Measurements from ENCODE around the gene SLCO2B1.

The SLCO2B1 gene

DNA sequence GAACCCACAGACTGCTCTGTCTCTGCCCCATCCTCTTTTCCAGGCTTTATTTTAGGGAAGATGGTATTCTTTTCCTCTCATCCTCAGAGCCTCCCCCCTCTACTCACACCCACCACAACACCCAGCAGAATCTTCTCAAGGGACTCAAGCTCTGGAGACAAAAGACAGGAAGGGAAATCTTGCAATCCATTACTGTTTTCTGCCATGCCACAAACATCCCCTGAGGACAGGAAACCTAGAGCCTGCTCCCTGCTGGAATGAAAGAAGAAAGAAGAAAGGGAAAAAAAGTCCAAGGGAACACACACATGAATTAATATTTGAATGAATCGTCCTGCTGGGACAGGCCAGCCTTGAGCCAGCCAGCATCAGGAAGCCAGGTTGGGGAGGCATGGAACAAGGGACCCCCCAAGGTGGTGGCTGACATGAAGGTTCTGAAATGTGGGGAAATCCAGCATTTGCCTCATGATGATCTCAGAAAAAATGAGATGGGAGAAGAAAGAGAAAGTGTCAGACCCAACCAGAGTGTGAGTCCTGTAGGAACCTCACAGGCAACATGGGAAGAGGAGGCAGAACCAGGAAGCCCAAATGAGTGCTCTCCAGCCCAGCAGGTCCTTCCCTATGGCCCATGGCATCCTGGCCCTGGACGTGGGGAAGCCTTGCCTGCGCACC, 34.0 kb downstream of the SLCO2B1 start:
- no peak overlapping the region for H3K4me3 ChIP-seq (ENCODE audit: low read depth, low read length)
- TF ChIP-seq, protein P1, sequence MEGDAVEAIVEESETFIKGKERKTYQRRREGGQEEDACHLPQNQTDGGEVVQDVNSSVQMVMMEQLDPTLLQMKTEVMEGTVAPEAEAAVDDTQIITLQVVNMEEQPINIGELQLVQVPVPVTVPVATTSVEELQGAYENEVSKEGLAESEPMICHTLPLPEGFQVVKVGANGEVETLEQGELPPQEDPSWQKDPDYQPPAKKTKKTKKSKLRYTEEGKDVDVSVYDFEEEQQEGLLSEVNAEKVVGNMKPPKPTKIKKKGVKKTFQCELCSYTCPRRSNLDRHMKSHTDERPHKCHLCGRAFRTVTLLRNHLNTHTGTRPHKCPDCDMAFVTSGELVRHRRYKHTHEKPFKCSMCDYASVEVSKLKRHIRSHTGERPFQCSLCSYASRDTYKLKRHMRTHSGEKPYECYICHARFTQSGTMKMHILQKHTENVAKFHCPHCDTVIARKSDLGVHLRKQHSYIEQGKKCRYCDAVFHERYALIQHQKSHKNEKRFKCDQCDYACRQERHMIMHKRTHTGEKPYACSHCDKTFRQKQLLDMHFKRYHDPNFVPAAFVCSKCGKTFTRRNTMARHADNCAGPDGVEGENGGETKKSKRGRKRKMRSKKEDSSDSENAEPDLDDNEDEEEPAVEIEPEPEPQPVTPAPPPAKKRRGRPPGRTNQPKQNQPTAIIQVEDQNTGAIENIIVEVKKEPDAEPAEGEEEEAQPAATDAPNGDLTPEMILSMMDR (conservative IDR thresholded peaks at IDR 0.05; ENCODE audit: low read depth, low read length): no peak
- no peak for DNase-seq (ENCODE audit: low read depth)

DNA sequence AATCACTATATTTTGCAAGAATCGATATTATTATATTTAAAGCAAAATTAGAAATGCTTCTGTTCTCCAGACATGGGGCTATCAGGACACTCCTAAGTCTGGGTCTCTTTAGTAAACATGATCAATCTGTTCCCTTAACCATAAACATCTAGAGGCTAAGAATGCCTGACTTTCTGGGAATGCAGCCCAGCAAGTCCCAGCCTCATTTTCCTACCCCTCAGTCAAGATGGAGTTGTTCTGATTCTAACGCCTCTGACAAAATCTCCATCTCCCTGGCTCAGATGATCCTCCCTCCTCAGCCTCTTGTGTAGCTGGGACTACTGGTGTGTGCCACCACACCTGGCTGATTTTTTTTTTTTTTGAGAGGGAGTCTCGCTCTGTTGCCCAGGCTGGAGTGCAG, 35.0 kb downstream of the SLCO2B1 start:
- DNase-seq (ENCODE audit: low read depth): no peak
- TF ChIP-seq, protein P1 (conservative IDR thresholded peaks at IDR 0.05; ENCODE audit: low read depth, low read length): no peak
- no peak overlapping the region for H3K4me3 ChIP-seq (ENCODE audit: low read depth, low read length)

DNA sequence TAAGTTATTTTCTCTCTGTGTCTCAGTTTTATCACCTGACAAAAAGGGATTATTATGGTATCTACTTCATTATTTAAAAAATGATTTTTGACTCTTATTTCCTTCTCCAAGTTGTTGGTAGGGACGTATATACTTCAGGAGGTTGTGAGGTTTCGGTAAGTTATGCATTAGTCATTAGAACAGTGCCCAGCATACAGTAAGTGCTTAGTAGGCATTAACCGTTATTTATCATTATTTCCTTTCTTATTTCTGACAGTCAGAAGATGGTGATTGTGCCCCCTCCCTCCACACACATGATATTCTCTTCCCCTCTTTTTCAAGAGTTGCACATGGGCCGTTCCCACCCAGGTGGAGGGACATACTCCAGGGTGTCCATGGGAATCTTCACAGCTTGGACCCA, 36.1 kb downstream of the SLCO2B1 start:
- TF ChIP-seq, protein P1 (conservative IDR thresholded peaks at IDR 0.05; ENCODE audit: low read depth, low read length): no peak
- no peak for DNase-seq (ENCODE audit: low read depth)
- H3K4me3 ChIP-seq (ENCODE audit: low read depth, low read length): no peak overlapping the region

DNA sequence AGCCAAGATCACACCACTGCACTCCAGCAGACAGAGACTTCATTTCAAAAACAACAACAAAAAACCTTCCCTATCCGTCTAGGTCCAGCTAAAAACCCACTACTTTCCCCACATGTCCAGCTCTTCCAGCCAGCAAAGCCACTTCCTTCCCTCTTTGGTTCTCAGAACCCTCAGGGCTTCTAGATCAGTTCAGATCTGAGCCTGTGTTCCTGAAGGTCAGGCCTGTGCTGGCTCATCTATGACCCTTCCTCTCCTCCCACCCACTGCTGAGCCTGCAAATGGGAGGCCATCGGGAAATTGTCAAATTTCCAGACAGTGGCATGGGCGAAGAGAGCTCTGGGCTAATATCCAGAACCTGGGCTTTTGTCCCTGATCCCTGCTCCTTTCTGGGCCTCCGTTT, 37.8 kb downstream of the SLCO2B1 start:
- TF ChIP-seq, protein P1 (conservative IDR thresholded peaks at IDR 0.05; ENCODE audit: low read depth, low read length): no peak
- H3K4me3 ChIP-seq (ENCODE audit: low read depth, low read length): no peak overlapping the region
- no peak for DNase-seq (ENCODE audit: low read depth)

DNA sequence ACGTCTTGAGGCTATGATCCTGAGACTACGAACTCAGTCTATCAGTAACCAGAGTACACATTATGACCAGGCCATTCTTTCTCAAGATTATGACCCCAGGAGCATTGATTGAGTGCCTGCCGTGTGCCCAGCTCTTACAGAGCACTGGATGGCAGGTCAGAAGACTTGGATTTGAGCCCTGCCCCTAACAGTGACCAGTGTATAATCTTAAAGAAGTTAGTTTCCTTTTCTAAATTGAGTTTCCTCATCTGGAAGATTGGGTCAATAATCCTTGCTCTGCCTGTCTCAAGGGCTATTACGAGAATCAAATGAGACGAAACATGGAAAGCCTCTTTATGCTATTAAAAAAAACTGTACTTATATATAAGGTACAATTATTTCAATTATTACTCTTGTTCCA, 38.2 kb downstream of the SLCO2B1 start:
- no peak for DNase-seq (ENCODE audit: low read depth)
- TF ChIP-seq, protein P1 (conservative IDR thresholded peaks at IDR 0.05; ENCODE audit: low read depth, low read length): no peak
- no peak overlapping the region for H3K4me3 ChIP-seq (ENCODE audit: low read depth, low read length)

DNA sequence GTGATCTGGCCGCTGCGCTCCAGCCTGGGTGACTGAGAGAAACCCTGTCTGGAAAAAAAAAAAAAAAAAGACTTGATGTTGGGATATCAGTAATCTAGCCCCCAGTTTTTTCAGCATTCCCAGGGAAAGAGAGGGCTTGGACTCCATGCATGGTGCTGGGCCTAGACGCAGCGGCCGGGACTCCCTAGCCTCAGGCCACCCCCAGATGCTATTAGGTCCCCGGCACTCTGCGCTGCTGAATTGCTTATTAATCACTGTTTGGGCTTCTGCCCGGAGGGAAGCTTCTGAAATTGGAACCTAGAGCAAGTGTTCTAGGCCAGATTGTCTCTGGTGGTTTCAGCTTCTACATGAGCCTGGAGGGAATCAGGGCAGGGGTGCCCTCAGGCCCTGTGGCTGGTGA, 39.0 kb downstream of the SLCO2B1 start:
- DNase-seq (ENCODE audit: low read depth): no peak
- TF ChIP-seq, protein P1 (conservative IDR thresholded peaks at IDR 0.05; ENCODE audit: low read depth, low read length): no peak
- H3K4me3 ChIP-seq (ENCODE audit: low read depth, low read length): no peak overlapping the region

DNA sequence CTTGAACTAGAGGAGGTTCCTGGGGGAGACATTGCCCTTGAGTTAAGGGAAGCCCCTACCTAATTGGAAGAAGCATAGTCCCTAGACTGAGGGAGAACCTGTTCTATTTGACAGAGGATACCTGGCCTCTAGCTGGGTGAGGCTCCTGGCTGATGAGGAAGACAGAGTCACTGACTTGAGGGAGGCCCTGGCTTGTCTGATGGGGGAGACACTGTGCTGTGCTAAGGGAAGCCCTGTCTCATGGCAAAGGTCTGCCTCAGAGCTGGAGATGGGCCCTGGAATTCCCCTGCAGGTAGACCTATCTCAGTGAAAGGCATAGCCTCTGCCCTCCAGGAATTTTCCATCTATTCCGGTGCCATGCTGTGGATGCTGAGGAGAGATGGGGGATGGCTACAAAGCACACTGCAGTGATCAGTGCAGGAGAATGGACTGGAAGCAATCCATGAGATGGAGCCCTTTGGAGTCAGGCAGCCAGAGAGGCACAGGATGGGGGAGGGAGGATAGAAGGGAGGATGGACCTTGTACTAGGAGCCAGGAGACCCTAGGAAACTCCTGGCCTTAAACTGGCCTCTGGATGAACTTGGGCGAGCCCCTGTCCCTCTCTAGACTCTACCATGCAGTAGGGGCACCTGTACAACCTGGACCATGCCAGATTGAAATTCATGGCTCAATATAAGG, 39.9 kb downstream of the SLCO2B1 start:
- no peak for DNase-seq (ENCODE audit: low read depth)
- TF ChIP-seq, protein P1 (conservative IDR thresholded peaks at IDR 0.05; ENCODE audit: low read depth, low read length): no peak
- H3K4me3 ChIP-seq (ENCODE audit: low read depth, low read length): no peak overlapping the region

Data from choroid plexus epithelial cell (primary cell).